SU-DHL-6 (cell line): ENCODE results near the gene SLC6A20.

Experiments
- CTCF ChIP-seq: fragments of 200-600 bp; sonication (generic); IDR thresholded peaks from one replicate; pipeline ENCODE4 v1.5.1; 2017; ENCODE audit warnings: antibody characterized with exemption, mild to moderate bottlenecking, low read length, moderate library complexity; ENCODE audit not compliant: insufficient read depth, poor library complexity, severe bottlenecking
- EZH2phosphoT487 ChIP-seq: fragments of 200-600 bp; sonication (generic), shearing (Covaris generic); conservative IDR thresholded peaks from 2 replicates; pipeline ENCODE4 v1.6.1; 2018; ENCODE audit warnings: mild to moderate bottlenecking, antibody characterized with exemption, low read length, moderate library complexity, mixed read lengths

- TF ChIP-seq CTCF (no peak), EZH2phosphoT487 (no peak)
Measured at GRCh38 chr3:45783667-45784066, 12.7 kb downstream of the SLC6A20 start.
